DND-41 (cell line): ENCODE results near the gene SIDT2.

Source experiments
- CTCF ChIP-seq: IDR thresholded peaks from 2 replicates; pipeline ENCODE4 v1.5.1; 2012; ENCODE audit warnings: borderline replicate concordance, low read length, moderate library complexity, mild to moderate bottlenecking; ENCODE audit not compliant: poor library complexity, severe bottlenecking; ENCODE audit errors: extremely low read depth
- EZH2 ChIP-seq: IDR thresholded peaks from 3 replicates; pipeline ENCODE4 v1.6.1; 2012; ENCODE audit warnings: borderline replicate concordance, low read depth, mild to moderate bottlenecking, moderate library complexity, low read length, inconsistent platforms; ENCODE audit not compliant: severe bottlenecking

- TF ChIP-seq CTCF (no peak), EZH2 (no peak)
Observed at GRCh38 chr11:117160826-117161225, 17.7 kb upstream of the SIDT2 start.
